ENCODE data around the gene ZNF792. TPM values are rescaled to one million over a fixed set of nuclear protein-coding genes. Genes with fewer than 3 reads are reported as not detected.
"Not testable (repeated sequence)": the region's sequence is repeated elsewhere in the genome, so short reads cannot be mapped to it uniquely, and the experiment has no call there.

The ZNF792 gene
- total RNA-seq, 1 donor from 2014 or later = 6.1 TPM

DNA sequence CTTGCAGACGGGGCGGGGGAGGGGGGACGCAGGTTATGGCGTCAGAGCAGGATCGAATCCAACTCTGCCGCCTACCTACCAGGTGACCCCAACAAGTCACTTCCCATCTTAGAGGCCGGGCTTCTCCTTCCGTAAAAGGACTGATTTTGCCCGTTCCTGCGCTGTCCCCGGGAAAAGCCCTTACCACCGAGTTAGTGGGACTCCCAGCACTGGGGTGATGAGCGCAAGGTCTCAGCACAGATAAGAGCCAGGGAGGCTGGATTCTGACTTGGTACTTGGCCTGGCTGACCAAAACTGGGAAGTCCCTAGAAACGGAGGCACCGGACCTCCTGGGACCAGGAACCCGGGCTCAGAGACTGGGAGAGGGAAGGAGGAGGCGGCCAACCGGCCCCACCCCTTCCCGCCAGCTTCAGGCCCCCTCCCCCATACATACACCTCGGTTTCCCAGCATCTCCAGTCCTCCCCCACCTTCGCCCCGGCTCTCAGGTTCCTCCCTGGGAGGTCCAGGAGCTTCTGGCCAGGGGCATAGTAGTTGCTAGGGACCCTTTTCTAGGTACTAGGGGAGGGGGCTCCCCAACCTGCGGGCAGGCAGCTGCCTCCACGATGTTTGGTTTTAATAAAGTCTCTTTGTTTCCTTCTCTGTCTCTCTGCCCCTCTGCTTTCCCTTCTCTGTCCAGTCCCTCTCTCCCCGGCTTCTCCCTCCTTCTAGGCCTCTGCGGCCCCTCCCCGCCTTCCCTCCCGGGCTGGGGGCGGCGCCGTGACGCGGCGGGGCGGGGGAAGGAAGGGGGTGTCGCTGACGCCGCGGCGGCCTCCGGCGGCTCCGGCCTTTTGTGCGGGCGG, 35.7 kb upstream of the ZNF792 start, which contains the start of gene GRAMD1A:
TSS of gene GRAMD1A (plus strand) at position 826 of the 840 bp plus-strand sequence. CDS start 156 bp downstream, outside the sequence.
- peak; percentile 67 for DNase-seq (ENCODE audit: low read depth)

DNA sequence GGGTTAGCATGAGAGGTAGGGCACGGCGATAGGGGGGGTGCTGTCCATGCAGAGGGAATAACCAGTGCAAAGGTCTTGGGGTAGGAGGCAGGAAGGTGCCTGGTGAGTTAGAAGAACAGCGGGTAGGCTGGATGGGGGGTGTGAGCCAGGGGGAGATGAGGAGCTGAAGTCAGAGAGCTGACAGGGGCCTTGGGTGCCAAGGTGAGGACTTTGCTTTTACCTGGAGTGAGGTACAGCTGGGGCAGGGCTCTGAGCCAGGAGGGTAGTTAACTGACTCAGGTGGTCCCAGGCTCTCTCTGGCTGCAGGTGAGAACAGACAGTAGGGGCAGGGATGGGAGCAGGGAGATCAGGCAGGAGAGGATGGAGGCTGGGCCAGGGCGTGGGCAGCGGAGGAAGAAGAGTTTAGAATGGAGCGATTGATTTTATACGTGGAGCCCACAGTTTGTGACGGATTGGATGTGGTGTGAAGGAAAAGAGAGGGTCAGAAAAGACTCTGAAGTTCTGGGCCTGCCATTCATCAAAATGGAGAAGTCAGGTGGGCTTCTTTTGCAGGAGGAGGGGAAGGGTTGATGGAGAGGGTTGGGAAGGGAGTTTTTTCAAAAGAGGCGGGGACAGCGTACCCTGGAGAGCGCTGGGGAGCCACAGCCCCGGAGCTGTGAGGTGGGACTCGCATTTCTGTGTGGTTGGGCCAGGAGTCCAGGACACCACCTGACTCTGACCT, 34.9 kb upstream of the ZNF792 start:
- Histone ChIP-seq H3K4me3 (ENCODE audit: low read depth, low read length) (peak overlapping the region; percentile 91), H3K27me3 (ENCODE audit: control insufficient read depth, insufficient read depth, low read length) (no peaks in the 10 kb centered on the region), H3K36me3 (ENCODE audit: control insufficient read depth, insufficient read depth, low read length) (no peaks in the 10 kb centered on the region)
- TF ChIP-seq, protein P1, sequence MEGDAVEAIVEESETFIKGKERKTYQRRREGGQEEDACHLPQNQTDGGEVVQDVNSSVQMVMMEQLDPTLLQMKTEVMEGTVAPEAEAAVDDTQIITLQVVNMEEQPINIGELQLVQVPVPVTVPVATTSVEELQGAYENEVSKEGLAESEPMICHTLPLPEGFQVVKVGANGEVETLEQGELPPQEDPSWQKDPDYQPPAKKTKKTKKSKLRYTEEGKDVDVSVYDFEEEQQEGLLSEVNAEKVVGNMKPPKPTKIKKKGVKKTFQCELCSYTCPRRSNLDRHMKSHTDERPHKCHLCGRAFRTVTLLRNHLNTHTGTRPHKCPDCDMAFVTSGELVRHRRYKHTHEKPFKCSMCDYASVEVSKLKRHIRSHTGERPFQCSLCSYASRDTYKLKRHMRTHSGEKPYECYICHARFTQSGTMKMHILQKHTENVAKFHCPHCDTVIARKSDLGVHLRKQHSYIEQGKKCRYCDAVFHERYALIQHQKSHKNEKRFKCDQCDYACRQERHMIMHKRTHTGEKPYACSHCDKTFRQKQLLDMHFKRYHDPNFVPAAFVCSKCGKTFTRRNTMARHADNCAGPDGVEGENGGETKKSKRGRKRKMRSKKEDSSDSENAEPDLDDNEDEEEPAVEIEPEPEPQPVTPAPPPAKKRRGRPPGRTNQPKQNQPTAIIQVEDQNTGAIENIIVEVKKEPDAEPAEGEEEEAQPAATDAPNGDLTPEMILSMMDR (IDR thresholded peaks at IDR 0.05; ENCODE audit: insufficient read depth, low read length, poor library complexity, severe bottlenecking) = no peak
- no peak for DNase-seq (ENCODE audit: low read depth)

More for the DNA sequence above, 35.7 kb upstream of the ZNF792 start, which contains the start of gene GRAMD1A:
- no peaks in the 10 kb centered on the region for H3K36me3 ChIP-seq (ENCODE audit: control insufficient read depth, insufficient read depth, low read length)
- TF ChIP-seq, protein P1 (IDR thresholded peaks at IDR 0.05; ENCODE audit: insufficient read depth, low read length, poor library complexity, severe bottlenecking) = no peak
- no peaks in the 10 kb centered on the region for H3K27me3 ChIP-seq (ENCODE audit: control insufficient read depth, insufficient read depth, low read length)
- H3K4me3 ChIP-seq (ENCODE audit: low read depth, low read length) = peak within 1 kb of the TSS; percentile 91

DNA sequence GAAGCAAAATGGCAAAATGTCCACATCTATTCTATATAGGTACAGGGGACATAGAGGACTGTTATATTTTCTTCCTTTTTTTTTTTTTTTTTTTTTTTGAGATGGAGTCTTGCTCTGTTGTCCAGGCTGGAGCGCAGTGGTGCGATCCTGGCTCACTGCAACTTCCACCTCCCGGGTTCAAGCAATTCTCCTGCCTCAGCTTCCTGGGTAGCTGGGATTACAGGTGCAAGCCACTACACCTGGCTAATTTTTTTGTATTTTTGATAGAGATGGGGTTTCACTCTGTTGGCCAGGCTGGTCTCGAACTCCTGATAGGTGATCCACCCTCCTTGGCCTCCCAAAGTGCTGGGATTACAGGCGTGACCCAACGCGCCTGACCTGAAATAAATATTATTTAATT, 34.2 kb upstream of the ZNF792 start:
- H3K4me3 ChIP-seq (ENCODE audit: low read depth, low read length); DNase-seq (ENCODE audit: low read depth); H3K36me3 ChIP-seq (ENCODE audit: control insufficient read depth, insufficient read depth, low read length); H3K27me3 ChIP-seq (ENCODE audit: control insufficient read depth, insufficient read depth, low read length): not testable (repeated sequence)

DNA sequence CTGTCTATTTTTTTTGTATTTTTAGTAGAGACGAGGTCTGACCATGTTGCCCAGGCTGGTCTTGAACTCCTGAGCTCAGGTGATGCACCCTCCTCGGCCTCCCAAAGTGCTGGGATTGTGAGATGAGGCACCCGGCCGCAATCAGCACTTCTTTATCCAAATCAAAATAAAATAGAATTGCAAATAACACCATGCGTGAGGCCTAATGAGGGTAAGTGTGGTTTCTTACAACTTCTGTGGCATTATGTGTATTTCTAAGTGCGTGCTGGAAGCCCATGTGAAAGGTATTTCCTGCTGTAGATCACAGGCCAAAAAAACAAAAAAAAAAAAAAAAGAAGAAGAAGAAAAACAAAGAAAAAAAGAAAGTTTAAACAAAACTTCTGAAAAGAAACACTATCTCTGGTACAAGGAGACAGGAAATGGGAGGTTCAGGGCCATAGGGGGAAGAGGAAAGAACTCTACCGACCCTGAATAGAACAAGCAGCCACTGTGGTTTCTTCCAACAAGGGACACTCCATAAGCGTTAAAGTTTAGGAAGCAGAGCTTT, 33.1 kb upstream of the ZNF792 start:
- Histone ChIP-seq H3K27me3 (ENCODE audit: control insufficient read depth, insufficient read depth, low read length) (no peaks in the 10 kb centered on the region), H3K4me3 (ENCODE audit: low read depth, low read length) (no peak overlapping the region), H3K36me3 (ENCODE audit: control insufficient read depth, insufficient read depth, low read length) (no peaks in the 10 kb centered on the region)
- TF ChIP-seq, protein P1 (IDR thresholded peaks at IDR 0.05; ENCODE audit: insufficient read depth, low read length, poor library complexity, severe bottlenecking) = no peak
- no peak for DNase-seq (ENCODE audit: low read depth)

DNA sequence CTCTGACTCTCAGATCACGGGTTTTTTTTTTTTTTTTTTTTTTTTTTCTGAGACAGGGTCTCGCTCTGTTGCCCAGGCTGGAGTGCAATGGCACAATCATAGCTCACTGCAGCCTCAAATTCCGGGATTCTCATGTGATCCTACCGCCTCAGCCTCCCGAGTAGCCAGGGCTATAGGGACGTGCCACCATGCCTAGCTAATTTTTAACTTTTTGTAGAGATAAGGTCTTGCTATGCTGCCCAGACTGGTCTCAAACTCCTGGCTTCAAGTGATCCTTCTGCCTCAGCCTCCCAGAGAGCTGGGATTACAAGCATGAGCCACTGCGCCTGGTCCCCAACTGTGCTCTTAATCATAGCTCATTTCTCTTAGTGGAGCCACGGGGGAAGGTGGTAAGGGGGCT, 31.5 kb upstream of the ZNF792 start:
- Histone ChIP-seq H3K4me3 (ENCODE audit: low read depth, low read length) (no peak overlapping the region), H3K36me3 (ENCODE audit: control insufficient read depth, insufficient read depth, low read length) (no peaks in the 10 kb centered on the region), H3K27me3 (ENCODE audit: control insufficient read depth, insufficient read depth, low read length) (no peaks in the 10 kb centered on the region)
- DNase-seq (ENCODE audit: low read depth) = no peak
- TF ChIP-seq, protein P1 (IDR thresholded peaks at IDR 0.05; ENCODE audit: insufficient read depth, low read length, poor library complexity, severe bottlenecking) = no peak
